DND-41 (cell line): ENCODE data around the gene MAP4K1.

Experiments used
- ATAC-seq: fragments of 200-7000 bp; cut with Tn5 transposase; 3 replicates; pipeline ENCODE4 v1.9.1; 2021; ENCODE audit warnings: low read depth; ENCODE audit not compliant: insufficient read depth
- DNase-seq: peaks from one replicate; pipeline ENCODE4 v3.0.0-alpha.2; 2020
- H2AFZ ChIP-seq: 2 replicates; pipeline ENCODE4 v1.6.0; 2012; ENCODE audit warnings: low read depth, low read length
- H3K27ac ChIP-seq: 2 replicates; pipeline ENCODE4 v1.5.1; 2012; ENCODE audit warnings: low read length, inconsistent platforms
- H3K27me3 ChIP-seq: fragments of 200-600 bp; sonication (generic); 2 replicates; pipeline ENCODE4 v1.6.0; 2012; ENCODE audit warnings: low read length, mild to moderate bottlenecking, inconsistent platforms; ENCODE audit not compliant: insufficient read depth, poor library complexity
- H3K36me3 ChIP-seq: 2 replicates; pipeline ENCODE4 v1.5.1; 2012; ENCODE audit warnings: low read length, inconsistent platforms; ENCODE audit not compliant: insufficient read depth
- H3K4me1 ChIP-seq: 2 replicates; pipeline ENCODE4 v1.5.1; 2012; ENCODE audit warnings: mild to moderate bottlenecking, low read length; ENCODE audit not compliant: insufficient read depth
- H3K4me2 ChIP-seq: 2 replicates; pipeline ENCODE4 v1.6.0; 2012; ENCODE audit warnings: mild to moderate bottlenecking, moderate library complexity, low read length, inconsistent platforms; ENCODE audit not compliant: insufficient read depth
- H3K4me3 ChIP-seq, 2 experiments: fragments of 200-600 bp in 1 of 2; shearing (Covaris generic) in 1 of 2; 2 replicates each; pipeline ENCODE4 v1.5.1; 2012 to 2016; ENCODE audit warnings: inconsistent platforms in 2 of 2, low read length in 2 of 2, mild to moderate bottlenecking in 2 of 2, low read depth in 1 of 2, moderate library complexity in 1 of 2
- H3K79me2 ChIP-seq: 2 replicates; pipeline ENCODE4 v1.6.0; 2012; ENCODE audit warnings: low read length, inconsistent platforms; ENCODE audit not compliant: insufficient read depth
- H3K9ac ChIP-seq: 2 replicates; pipeline ENCODE4 v1.6.0; 2012; ENCODE audit warnings: low read depth, mild to moderate bottlenecking, inconsistent platforms, low read length, moderate library complexity
- H3K9me3 ChIP-seq: 2 replicates; pipeline ENCODE4 v1.5.1; 2012; ENCODE audit warnings: low read length, moderate library complexity, mild to moderate bottlenecking, inconsistent platforms; ENCODE audit not compliant: insufficient read depth, severe bottlenecking
- H4K20me1 ChIP-seq: 2 replicates; pipeline ENCODE4 v1.6.0; 2012; ENCODE audit warnings: low read length; ENCODE audit not compliant: insufficient read depth
- EZH2 ChIP-seq: IDR thresholded peaks from 3 replicates; pipeline ENCODE4 v1.6.1; 2012; ENCODE audit warnings: borderline replicate concordance, low read depth, mild to moderate bottlenecking, moderate library complexity, low read length, inconsistent platforms; ENCODE audit not compliant: severe bottlenecking
- TF ChIP-seq, protein P1 (sequence below): IDR thresholded peaks from 2 replicates; pipeline ENCODE4 v1.5.1; 2012; ENCODE audit warnings: borderline replicate concordance, low read length, moderate library complexity, mild to moderate bottlenecking; ENCODE audit not compliant: poor library complexity, severe bottlenecking; ENCODE audit errors: extremely low read depth

MAP4K1 gene

DNA sequence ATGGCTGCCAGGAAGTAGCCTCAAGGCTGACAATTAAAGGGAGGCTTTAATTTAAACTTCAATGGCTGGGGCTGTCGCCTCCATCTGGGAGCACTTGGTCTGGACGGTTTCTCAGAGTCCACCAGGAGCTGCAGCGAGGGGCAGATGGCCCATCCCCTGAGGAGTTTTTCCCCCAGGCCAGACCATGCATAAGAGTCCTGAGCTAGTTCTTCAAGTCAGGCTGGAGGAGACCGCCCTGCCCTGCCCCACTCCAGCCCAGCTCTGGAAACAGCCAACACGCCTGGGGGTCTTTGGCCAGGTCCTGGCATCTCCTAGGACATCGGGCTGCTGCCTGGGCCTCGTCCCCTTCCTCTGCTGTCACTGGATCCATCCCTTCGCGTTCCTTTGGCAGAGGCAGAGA lies 24.4 kb upstream of the MAP4K1 start:
- peaks cover 5% of the 10 kb centered on the region for H3K4me1 ChIP-seq
- H3K79me2 ChIP-seq, result no peaks in the 10 kb centered on the region
- no peaks in the 10 kb centered on the region for H3K9me3 ChIP-seq
- H4K20me1 ChIP-seq, result no peaks in the 10 kb centered on the region
- no peak overlapping the region for H3K9ac ChIP-seq
- DNase-seq (no peak), ATAC-seq (no peak)
- H3K4me2 ChIP-seq, result no peak overlapping the region
- H2AFZ ChIP-seq, result no peak overlapping the region
- H3K4me3 ChIP-seq, result no peak overlapping the region
- TF ChIP-seq EZH2, result no peak
- TF ChIP-seq, protein P1, sequence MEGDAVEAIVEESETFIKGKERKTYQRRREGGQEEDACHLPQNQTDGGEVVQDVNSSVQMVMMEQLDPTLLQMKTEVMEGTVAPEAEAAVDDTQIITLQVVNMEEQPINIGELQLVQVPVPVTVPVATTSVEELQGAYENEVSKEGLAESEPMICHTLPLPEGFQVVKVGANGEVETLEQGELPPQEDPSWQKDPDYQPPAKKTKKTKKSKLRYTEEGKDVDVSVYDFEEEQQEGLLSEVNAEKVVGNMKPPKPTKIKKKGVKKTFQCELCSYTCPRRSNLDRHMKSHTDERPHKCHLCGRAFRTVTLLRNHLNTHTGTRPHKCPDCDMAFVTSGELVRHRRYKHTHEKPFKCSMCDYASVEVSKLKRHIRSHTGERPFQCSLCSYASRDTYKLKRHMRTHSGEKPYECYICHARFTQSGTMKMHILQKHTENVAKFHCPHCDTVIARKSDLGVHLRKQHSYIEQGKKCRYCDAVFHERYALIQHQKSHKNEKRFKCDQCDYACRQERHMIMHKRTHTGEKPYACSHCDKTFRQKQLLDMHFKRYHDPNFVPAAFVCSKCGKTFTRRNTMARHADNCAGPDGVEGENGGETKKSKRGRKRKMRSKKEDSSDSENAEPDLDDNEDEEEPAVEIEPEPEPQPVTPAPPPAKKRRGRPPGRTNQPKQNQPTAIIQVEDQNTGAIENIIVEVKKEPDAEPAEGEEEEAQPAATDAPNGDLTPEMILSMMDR, result no peak
- no peak overlapping the region for H3K27ac ChIP-seq
- peaks cover 5% of the 10 kb centered on the region; the same call in 1 of the 2 replicates for H3K36me3 ChIP-seq
- no peaks in the 10 kb centered on the region for H3K27me3 ChIP-seq

DNA sequence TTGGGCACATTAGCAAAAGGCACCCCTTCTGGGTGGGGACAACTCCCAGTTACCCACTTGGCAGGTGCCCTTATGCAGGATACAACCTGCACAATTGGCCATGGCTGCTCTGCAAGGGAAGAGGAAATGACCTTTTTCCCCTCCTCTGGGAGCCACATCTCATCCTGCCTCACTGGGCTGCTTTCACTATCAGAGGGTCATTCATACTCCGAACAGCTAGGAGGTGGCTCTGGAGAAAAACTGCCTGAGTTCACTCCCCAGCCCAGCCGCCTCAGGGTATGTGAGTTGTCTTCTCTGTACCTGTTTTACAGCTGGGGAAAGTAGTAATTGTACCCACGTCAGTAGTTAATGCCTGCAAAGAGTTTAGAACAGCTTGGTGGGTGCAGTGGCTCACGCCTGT lies 22.6 kb upstream of the MAP4K1 start:
- H3K4me2 ChIP-seq, result no peak overlapping the region

DNA sequence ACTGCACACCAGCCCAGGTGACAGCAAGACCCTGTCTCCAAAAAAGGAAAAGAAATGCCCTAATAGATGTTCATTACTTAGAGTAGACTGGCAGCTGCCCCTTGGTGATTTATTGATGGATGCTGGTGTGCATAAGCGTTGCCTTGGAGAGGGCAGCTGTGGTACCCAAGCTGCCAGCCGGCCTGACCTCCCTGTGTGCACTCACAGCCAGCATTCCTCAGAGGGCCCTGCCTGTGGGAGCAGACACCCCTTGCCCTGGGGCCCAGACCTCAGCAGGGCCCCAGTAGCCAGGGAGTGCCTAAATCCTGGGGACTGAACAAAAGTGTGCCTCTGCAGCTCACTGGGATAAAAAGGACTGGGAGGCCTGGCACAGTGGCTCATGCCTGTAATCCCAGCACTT lies 21.9 kb upstream of the MAP4K1 start:
- TF ChIP-seq, protein P1, result no peak
- TF ChIP-seq EZH2, result no peak
- H3K27me3 ChIP-seq, result no peaks in the 10 kb centered on the region
- H3K4me1 ChIP-seq, result no peaks in the 10 kb centered on the region
- no peak overlapping the region for H2AFZ ChIP-seq
- ATAC-seq (no peak), DNase-seq (no peak)
- H4K20me1 ChIP-seq, result peaks cover 6% of the 10 kb centered on the region
- H3K4me2 ChIP-seq, result no peak overlapping the region
- H3K9ac ChIP-seq, result no peak overlapping the region
- H3K36me3 ChIP-seq, result peaks cover 30% of the 10 kb centered on the region
- no peak overlapping the region for H3K27ac ChIP-seq
- no peaks in the 10 kb centered on the region for H3K9me3 ChIP-seq
- no peak overlapping the region for H3K4me3 ChIP-seq
- no peaks in the 10 kb centered on the region for H3K79me2 ChIP-seq

More for the DNA sequence above, 22.6 kb upstream of the MAP4K1 start:
- H3K4me1 ChIP-seq, result no peaks in the 10 kb centered on the region
- TF ChIP-seq, protein P1, result no peak
- TF ChIP-seq EZH2, result no peak
- DNase-seq, result no peak
- no peak overlapping the region for H3K9ac ChIP-seq
- no peak overlapping the region for H2AFZ ChIP-seq
- H4K20me1 ChIP-seq, result peaks cover 3% of the 10 kb centered on the region; the same call in 1 of the 2 replicates
- H3K36me3 ChIP-seq, result peaks cover 23% of the 10 kb centered on the region
- H3K79me2 ChIP-seq, result no peaks in the 10 kb centered on the region
- H3K27me3 ChIP-seq, result no peaks in the 10 kb centered on the region
- H3K27ac ChIP-seq, result no peak overlapping the region
- no peak overlapping the region for H3K4me3 ChIP-seq
- no peaks in the 10 kb centered on the region for H3K9me3 ChIP-seq
- ATAC-seq, result no peak

DNA sequence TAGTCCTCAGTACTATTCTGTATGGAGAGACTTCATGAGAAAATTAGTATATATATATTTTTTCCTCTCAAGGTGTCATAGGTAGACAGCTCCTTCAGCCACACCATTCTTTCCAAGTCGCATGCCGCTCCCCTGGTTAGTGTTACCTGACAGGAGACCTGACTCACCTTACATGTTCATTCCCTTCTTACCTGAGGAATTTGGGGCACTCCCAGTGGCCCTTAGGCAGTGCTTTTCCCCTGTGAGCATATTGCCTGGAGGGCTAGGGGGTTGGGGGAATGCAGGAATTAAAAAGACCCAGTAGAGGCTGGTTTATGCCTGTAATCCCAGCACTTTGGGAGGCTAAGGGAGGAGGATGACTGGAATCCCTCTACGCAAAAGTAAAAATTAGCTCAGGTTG lies 20.7 kb upstream of the MAP4K1 start:
- DNase-seq (no peak), ATAC-seq (no peak)
- H3K27ac ChIP-seq, result no peak overlapping the region
- no peak overlapping the region for H3K9ac ChIP-seq
- no peak for TF ChIP-seq EZH2
- TF ChIP-seq, protein P1, result no peak
- no peaks in the 10 kb centered on the region for H3K27me3 ChIP-seq
- H2AFZ ChIP-seq, result no peak overlapping the region
- no peaks in the 10 kb centered on the region for H3K4me1 ChIP-seq
- peaks cover 7% of the 10 kb centered on the region for H4K20me1 ChIP-seq
- peaks cover 30% of the 10 kb centered on the region for H3K36me3 ChIP-seq
- H3K9me3 ChIP-seq, result no peaks in the 10 kb centered on the region
- H3K4me2 ChIP-seq, result no peak overlapping the region
- no peaks in the 10 kb centered on the region for H3K79me2 ChIP-seq
- H3K4me3 ChIP-seq, result no peak overlapping the region
